ENCODE results near the gene CHCHD6.

GRCh38 chr3:126852511-126852910 lies 148.5 kb downstream of the CHCHD6 start:
- TF ChIP-seq CTCF (conservative IDR thresholded peaks at IDR 0.05): no peak
- TF ChIP-seq EZH2 (IDR thresholded peaks at IDR 0.05; ENCODE audit: low read depth): no peak

Measured in PC-9 (cell line).